Panc1 (cell line): Measurements from ENCODE around the gene HS2ST1. TPM values are rescaled to one million over a fixed set of nuclear protein-coding genes. Genes with fewer than 3 reads are reported as not detected.
"Not testable (repeated sequence)": the region's sequence is repeated elsewhere in the genome, so short reads cannot be mapped to it uniquely, and the experiment has no call there.

ENCODE experiments used
- ATAC-seq: fragments of 200-7000 bp; cut with Tn5 transposase; 2 replicates; pipeline ENCODE4 v1.9.1; 2020; ENCODE audit warnings: mild to moderate bottlenecking, moderate library complexity
- BruUV-seq: library from RNA; stranded (reverse); fragments of 400-500 nt; replicated peaks from 2 replicates; lab custom pipeline; 2021; lab: Mats Ljungman, UMichigan
- CTCF ChIA-PET: fragments of 300-600 bp; sonication (Branson Sonifier 250); formaldehyde crosslinking; loops from one replicate; lab custom pipeline; 2022; ENCODE audit warnings: antibody characterized with exemption; lab: Charles Lee
- POLR2A ChIA-PET: fragments of 300-600 bp; sonication (Branson Sonifier 250); formaldehyde crosslinking; loops from one replicate; lab custom pipeline; 2022; ENCODE audit warnings: antibody characterized with exemption; lab: Charles Lee
- DNase-seq: peaks from one replicate; pipeline ENCODE4 v3.0.0-alpha.2; 2010; ENCODE audit warnings: low read depth, low spot score
- H3K27ac ChIP-seq: 2 replicates; pipeline ENCODE4 v1.5.1; 2011; ENCODE audit warnings: mild to moderate bottlenecking, low read length, inconsistent platforms
- H3K27me3 ChIP-seq: fragments of 200-500 bp; sonication (Bioruptor generic); 2 replicates; pipeline ENCODE4 v1.6.0; 2014; ENCODE audit warnings: low read length, inconsistent platforms; ENCODE audit not compliant: control insufficient read depth, insufficient read depth
- H3K36me3 ChIP-seq: fragments of 200-500 bp; sonication (Bioruptor generic); 2 replicates; pipeline ENCODE4 v1.5.1; 2014; ENCODE audit warnings: inconsistent platforms, mild to moderate bottlenecking, low read length, moderate library complexity; ENCODE audit not compliant: control insufficient read depth, insufficient read depth
- H3K4me1 ChIP-seq: 2 replicates; pipeline ENCODE4 v1.5.1; 2011; ENCODE audit warnings: inconsistent platforms, mild to moderate bottlenecking, low read length, moderate library complexity; ENCODE audit not compliant: control insufficient read depth, insufficient read depth
- H3K4me3 ChIP-seq, 2 experiments: 2 replicates each; pipeline ENCODE4 v1.5.1; 2011 to 2012; ENCODE audit warnings: low read depth in 2 of 2, low read length in 2 of 2, mild to moderate bottlenecking in 2 of 2, inconsistent platforms in 1 of 2, moderate library complexity in 1 of 2
- H3K9me3 ChIP-seq: fragments of 200-500 bp; sonication (Bioruptor generic); 2 replicates; pipeline ENCODE4 v1.5.1; 2014; ENCODE audit warnings: low read depth, mild to moderate bottlenecking, inconsistent platforms, low read length, moderate library complexity; ENCODE audit not compliant: control insufficient read depth, insufficient read depth
- CTCF ChIP-seq: fragments of 450-650 bp; IDR thresholded peaks from 2 replicates; pipeline ENCODE4 v1.5.1; 2017; ENCODE audit warnings: mild to moderate bottlenecking
- POLR2AphosphoS5 ChIP-seq: IDR thresholded peaks from 2 replicates; pipeline ENCODE4 v1.6.1; 2012; ENCODE audit warnings: mild to moderate bottlenecking, low read depth, low read length, moderate library complexity
- REST ChIP-seq, 2 experiments: IDR thresholded peaks; 2 replicates each; pipeline ENCODE4 v1.6.1; 2011 to 2012; ENCODE audit warnings: low read depth in 2 of 2, control low read depth in 1 of 2, low read length in 1 of 2, mild to moderate bottlenecking in 1 of 2, moderate library complexity in 1 of 2; ENCODE audit not compliant: insufficient read depth in 1 of 2
- SIN3A ChIP-seq: IDR thresholded peaks from 2 replicates; pipeline ENCODE4 v1.6.1; 2012; ENCODE audit warnings: low read depth, mild to moderate bottlenecking, low read length, moderate library complexity, borderline replicate concordance; ENCODE audit not compliant: insufficient read depth
- TCF7L2 ChIP-seq: IDR thresholded peaks from 2 replicates; pipeline ENCODE4 v1.6.1; 2011; ENCODE audit warnings: mild to moderate bottlenecking, low read depth, low read length, inconsistent platforms
- in situ Hi-C: cut with HindIII; loops from 2 replicates; pipeline ENCODE4 v1.10.0; 2016; ENCODE audit warnings: low sequenced_read_pairs, low pct_unique_long_range_greater_than_20kb
- intact Hi-C: fragments of 100-400 bp; cut with micrococcal nuclease; formaldehyde crosslinking; loops from one replicate; pipeline ENCODE4 v1.10.0; 2022; ENCODE audit not compliant: unreplicated experiment
- total RNA-seq: library from RNA; stranded (reverse); gene quantifications from one replicate; pipeline ENCODE4 v1.2.1, GENCODE V29; 2021; ENCODE audit not compliant: unreplicated experiment

HS2ST1 gene
- total RNA-seq, 1 experiment from 2014 or later = 81.0 TPM

GRCh38 chr1:87066708-87067107 is 152.3 kb downstream of the HS2ST1 start:
- H3K9me3 ChIP-seq, in situ Hi-C loops, intact Hi-C loops, ATAC-seq, H3K27ac ChIP-seq, CTCF ChIA-PET, H3K4me3 ChIP-seq, H3K36me3 ChIP-seq, POLR2A ChIA-PET, BruUV-seq, DNase-seq, H3K27me3 ChIP-seq, H3K4me1 ChIP-seq: not testable (repeated sequence)

GRCh38 chr1:87072411-87072810 is 158.0 kb downstream of the HS2ST1 start:
- Histone ChIP-seq H3K27me3 (no peaks in the 10 kb centered on the region), H3K4me1 (no peaks in the 10 kb centered on the region), H3K9me3 (no peaks in the 10 kb centered on the region), H3K27ac (no peak overlapping the region), H3K4me3 (no peak overlapping the region), H3K36me3 (no peaks in the 10 kb centered on the region)
- TF ChIP-seq TCF7L2 = no peak
- TF ChIP-seq POLR2AphosphoS5 = no peak
- no peak for TF ChIP-seq REST (IDR thresholded peaks at IDR 0.05; ENCODE audit: insufficient read depth in 1 of 2, low read depth in 2 of 2, low read length in 1 of 2)
- no peak for TF ChIP-seq SIN3A
- TF ChIP-seq CTCF = no peak
- ChIA-PET CTCF (no interaction called here), POLR2A (no interaction called here)
- in situ Hi-C loops (no loop called here), intact Hi-C loops (no loop called here)
- DNase-seq (no peak), ATAC-seq (no peak)
- no TSS peak for BruUV-seq

- ChIA-PET POLR2A (no interaction called here), CTCF (no interaction called here)
- intact Hi-C loops (no loop called here), in situ Hi-C loops (no loop called here)
- Histone ChIP-seq H3K27me3 (no peaks in the 10 kb centered on the region), H3K36me3 (no peaks in the 10 kb centered on the region), H3K4me3 (no peak overlapping the region), H3K9me3 (no peaks in the 10 kb centered on the region), H3K27ac (no peak overlapping the region), H3K4me1 (no peaks in the 10 kb centered on the region)
- DNase-seq (no peak), ATAC-seq (no peak)
- TF ChIP-seq POLR2AphosphoS5 (no peak), SIN3A (no peak), TCF7L2 (no peak), REST (IDR thresholded peaks at IDR 0.05; ENCODE audit: insufficient read depth in 1 of 2, low read depth in 2 of 2, low read length in 1 of 2) (no peak), CTCF (no peak)
- BruUV-seq = no TSS peak
Observed at GRCh38 chr1:87072904-87073303, 158.5 kb downstream of the HS2ST1 start.
